Activated CD4-positive, alpha-beta T cell treated with anti-CD3 and anti-CD28 coated beads, Interleukin-2, Interleukin-6, amounts not matched to agents 100 ng/mL and 50 ng/mL, durations not matched to agents 16 hours and 8 hours (primary cell): ENCODE data around the gene STK25.
"Not testable (repeated sequence)": the region's sequence is repeated elsewhere in the genome, so short reads cannot be mapped to it uniquely, and the experiment has no call there.

Experiments used
- DNase-seq: peaks from one replicate; pipeline ENCODE4 v3.0.0-alpha.2; 2020

The STK25 gene

GRCh38 chr2:241461693-241462677 is 46.4 kb downstream of the STK25 start:
- no peak for DNase-seq

GRCh38 chr2:241460631-241461030 is 47.8 kb downstream of the STK25 start:
- DNase-seq = no peak

- DNase-seq = no peak
Observed at GRCh38 chr2:241459520-241459919, 48.9 kb downstream of the STK25 start.

- DNase-seq = no peak
Observed at GRCh38 chr2:241458687-241459086, 49.7 kb downstream of the STK25 start.

- no peak for DNase-seq
Observed at GRCh38 chr2:241456546-241456945, 51.8 kb downstream of the STK25 start.

- DNase-seq = no peak
Observed at GRCh38 chr2:241454837-241455485, 53.4 kb downstream of the STK25 start.

- DNase-seq = not testable (repeated sequence)
Observed at GRCh38 chr2:241453919-241454318, 54.5 kb downstream of the STK25 start.

- DNase-seq = no peak
Observed at GRCh38 chr2:241451840-241452506, 56.4 kb downstream of the STK25 start.

GRCh38 chr2:241450092-241450491 is 58.3 kb downstream of the STK25 start:
- DNase-seq = not testable (repeated sequence)

- DNase-seq = peak; percentile 76
Observed at GRCh38 chr2:241445426-241445825, 63.0 kb downstream of the STK25 start.

- peak; percentile 97 for DNase-seq
Observed at GRCh38 chr2:241443486-241444223, 64.7 kb downstream of the STK25 start.
